ENCODE results near the gene MLN.

MLN gene

DNA sequence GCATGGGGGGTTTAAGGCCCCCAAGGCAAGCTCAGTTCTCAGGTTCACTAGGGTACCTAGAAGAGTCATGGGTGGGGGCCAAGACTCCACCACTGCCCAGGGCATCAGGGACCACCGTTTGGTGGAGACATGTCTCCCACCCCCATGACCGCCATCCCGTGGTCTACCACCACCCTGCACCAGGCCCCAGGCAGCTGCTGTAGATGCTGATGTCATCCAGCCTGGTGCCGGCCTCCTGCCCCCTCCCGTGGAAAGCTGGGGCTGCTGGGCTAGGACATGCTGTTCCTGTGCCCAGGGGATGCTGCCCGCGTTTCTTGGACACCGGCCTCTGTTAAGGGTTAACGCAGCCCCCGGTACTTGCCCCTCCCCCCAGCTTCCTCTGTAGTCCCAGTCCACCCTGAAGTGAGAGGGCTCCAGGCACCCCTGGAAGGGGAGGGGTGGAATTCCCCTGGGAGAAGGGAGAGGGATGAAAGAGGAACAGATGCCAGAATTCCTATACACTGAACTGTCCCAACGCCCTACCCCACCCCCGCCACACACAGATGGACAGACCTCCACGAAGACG is 57.7 kb downstream of the MLN start:
- TF ChIP-seq, protein P1, sequence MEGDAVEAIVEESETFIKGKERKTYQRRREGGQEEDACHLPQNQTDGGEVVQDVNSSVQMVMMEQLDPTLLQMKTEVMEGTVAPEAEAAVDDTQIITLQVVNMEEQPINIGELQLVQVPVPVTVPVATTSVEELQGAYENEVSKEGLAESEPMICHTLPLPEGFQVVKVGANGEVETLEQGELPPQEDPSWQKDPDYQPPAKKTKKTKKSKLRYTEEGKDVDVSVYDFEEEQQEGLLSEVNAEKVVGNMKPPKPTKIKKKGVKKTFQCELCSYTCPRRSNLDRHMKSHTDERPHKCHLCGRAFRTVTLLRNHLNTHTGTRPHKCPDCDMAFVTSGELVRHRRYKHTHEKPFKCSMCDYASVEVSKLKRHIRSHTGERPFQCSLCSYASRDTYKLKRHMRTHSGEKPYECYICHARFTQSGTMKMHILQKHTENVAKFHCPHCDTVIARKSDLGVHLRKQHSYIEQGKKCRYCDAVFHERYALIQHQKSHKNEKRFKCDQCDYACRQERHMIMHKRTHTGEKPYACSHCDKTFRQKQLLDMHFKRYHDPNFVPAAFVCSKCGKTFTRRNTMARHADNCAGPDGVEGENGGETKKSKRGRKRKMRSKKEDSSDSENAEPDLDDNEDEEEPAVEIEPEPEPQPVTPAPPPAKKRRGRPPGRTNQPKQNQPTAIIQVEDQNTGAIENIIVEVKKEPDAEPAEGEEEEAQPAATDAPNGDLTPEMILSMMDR (conservative IDR thresholded peaks at IDR 0.05; ENCODE audit: low read depth, low read length): peak; percentile 19
- H3K4me3 ChIP-seq (ENCODE audit: low read length): peak overlapping the region; percentile 54
- peak; percentile 68 for DNase-seq (ENCODE audit: low read depth)

DNA sequence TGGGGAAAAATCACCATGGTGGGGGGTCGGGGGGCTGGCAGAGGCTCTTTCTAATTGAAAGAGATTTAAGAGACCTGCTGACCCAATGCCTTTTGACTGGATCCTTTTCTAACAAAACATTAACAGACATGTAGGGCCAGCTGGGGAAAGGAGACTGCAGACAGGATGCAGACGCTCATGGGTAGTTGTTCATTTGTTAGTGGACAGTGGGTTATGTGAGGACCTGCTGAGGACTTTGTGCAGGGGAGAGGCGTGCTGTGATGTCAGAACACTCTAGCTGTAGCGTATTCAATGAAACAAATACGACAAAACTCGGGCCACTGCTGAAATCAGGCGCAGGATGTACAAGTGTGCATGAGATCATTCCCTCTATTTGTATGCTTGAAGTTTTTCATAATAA is 58.3 kb downstream of the MLN start:
- no peak for DNase-seq (ENCODE audit: low read depth)
- TF ChIP-seq, protein P1 (conservative IDR thresholded peaks at IDR 0.05; ENCODE audit: low read depth, low read length): no peak
- peak overlapping the region; percentile 54 for H3K4me3 ChIP-seq (ENCODE audit: low read length)

DNA sequence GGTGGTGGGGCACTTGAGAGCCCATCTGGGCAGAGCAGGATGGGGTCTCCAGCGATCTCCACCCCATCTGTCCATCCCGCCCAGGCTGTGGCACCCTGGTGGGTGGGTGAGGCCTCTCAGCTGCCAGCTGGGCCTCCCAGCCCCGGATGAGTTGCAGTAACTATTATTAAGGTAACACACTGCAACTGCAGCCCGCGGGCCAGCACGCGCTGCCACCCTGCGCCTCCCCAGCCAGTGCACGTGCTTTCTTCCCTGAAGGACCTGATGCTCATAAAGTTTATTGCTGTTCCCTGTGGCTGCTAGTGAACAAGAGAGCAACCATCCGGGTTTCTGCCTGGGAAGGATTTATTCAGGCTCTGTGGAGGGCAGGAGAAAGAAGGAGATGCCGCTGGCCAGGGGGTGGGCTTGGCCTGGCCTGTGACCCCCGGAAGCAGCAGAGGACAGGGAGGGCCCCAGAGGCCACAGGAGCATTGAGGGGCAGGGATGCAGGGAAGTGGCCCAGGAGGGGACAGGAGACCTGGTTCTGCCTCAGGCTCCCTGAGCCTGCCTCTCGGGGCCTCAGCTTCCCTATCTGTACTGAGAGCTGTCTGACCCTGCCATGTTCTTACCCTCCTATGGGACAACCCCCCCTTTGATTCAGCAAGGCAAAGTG is 58.8 kb downstream of the MLN start:
- no peak for DNase-seq (ENCODE audit: low read depth)
- TF ChIP-seq, protein P1 (conservative IDR thresholded peaks at IDR 0.05; ENCODE audit: low read depth, low read length): no peak
- peak overlapping the region; percentile 54 for H3K4me3 ChIP-seq (ENCODE audit: low read length)

Data from retinal pigment epithelial cell (primary cell).